Neural progenitor cell (in vitro differentiated cells): ENCODE data around the gene CDH11. TPM values are rescaled to one million over a fixed set of nuclear protein-coding genes. Genes with fewer than 3 reads are reported as not detected.

Experiments
- DNase-seq: peaks from one replicate; pipeline ENCODE4 v3.0.0-alpha.2; 2016; ENCODE audit warnings: low spot score
- H2AFZ ChIP-seq: fragments of 200-600 bp; sonication (generic); replicated peaks from 2 replicates; pipeline ENCODE4 v1.6.1; 2016; ENCODE audit warnings: antibody characterized with exemption
- H3F3A ChIP-seq: fragments of 200-600 bp; sonication (generic); 2 replicates; pipeline ENCODE4 v1.6.1; 2016; ENCODE audit warnings: antibody characterized with exemption, low read depth
- H3K27ac ChIP-seq: fragments of 200-600 bp; sonication (generic); 2 replicates; pipeline ENCODE4 v1.5.1; 2016; ENCODE audit warnings: mild to moderate bottlenecking
- H3K27me3 ChIP-seq: fragments of 200-600 bp; sonication (generic); 2 replicates; pipeline ENCODE4 v1.6.1; 2016; ENCODE audit warnings: mild to moderate bottlenecking, moderate library complexity
- H3K36me3 ChIP-seq: fragments of 200-600 bp; sonication (generic); 2 replicates; pipeline ENCODE4 v1.5.1; 2016
- H3K4me1 ChIP-seq: fragments of 200-600 bp; sonication (generic); 2 replicates; pipeline ENCODE4 v1.6.1; 2016; ENCODE audit warnings: mixed run types
- H3K4me2 ChIP-seq: fragments of 200-600 bp; sonication (generic); 2 replicates; pipeline ENCODE4 v1.6.1; 2016
- H3K4me3 ChIP-seq: fragments of 200-600 bp; sonication (generic); 2 replicates; pipeline ENCODE4 v1.5.1; 2016
- H3K79me2 ChIP-seq: fragments of 200-600 bp; sonication (generic); 2 replicates; pipeline ENCODE4 v1.6.1; 2016; ENCODE audit warnings: low read depth
- H3K9ac ChIP-seq: fragments of 200-600 bp; sonication (generic); 2 replicates; pipeline ENCODE4 v1.6.1; 2016
- H3K9me3 ChIP-seq: fragments of 200-600 bp; sonication (generic); 2 replicates; pipeline ENCODE4 v1.5.1; 2016; ENCODE audit warnings: low read depth
- H4K20me1 ChIP-seq: fragments of 200-600 bp; sonication (generic); 2 replicates; pipeline ENCODE4 v1.6.1; 2016; ENCODE audit warnings: low read depth
- H3K27ac Mint-ChIP-seq: 3 replicates; pipeline ENCODE4 v1.8.0; 2021; ENCODE audit warnings: mixed read lengths
- H3K27me3 Mint-ChIP-seq: 2 replicates; pipeline ENCODE4 v1.8.0; 2022; ENCODE audit warnings: low read depth, mild to moderate bottlenecking, inconsistent platforms, moderate library complexity, mixed read lengths; ENCODE audit not compliant: insufficient read depth
- H3K36me3 Mint-ChIP-seq: 3 replicates; pipeline ENCODE4 v1.8.0; 2021; ENCODE audit warnings: mixed read lengths
- H3K4me1 Mint-ChIP-seq: 3 replicates; pipeline ENCODE4 v1.8.0; 2021; ENCODE audit warnings: mixed read lengths
- H3K4me3 Mint-ChIP-seq: 3 replicates; pipeline ENCODE4 v1.8.0; 2021; ENCODE audit warnings: mild to moderate bottlenecking, moderate library complexity, mixed read lengths
- H3K9me3 Mint-ChIP-seq: 3 replicates; pipeline ENCODE4 v1.8.0; 2020; ENCODE audit warnings: mixed read lengths
- CTCF ChIP-seq: fragments of 200-600 bp; sonication (generic); IDR thresholded peaks from 2 replicates; pipeline ENCODE4 v1.5.1; 2017; ENCODE audit warnings: antibody characterized with exemption, mild to moderate bottlenecking
- EZH2 ChIP-seq: fragments of 200-600 bp; sonication (generic); IDR thresholded peaks from 2 replicates; pipeline ENCODE4 v1.6.1; 2017; ENCODE audit warnings: antibody characterized with exemption, mild to moderate bottlenecking, moderate library complexity
- EZH2phosphoT487 ChIP-seq: fragments of 200-600 bp; sonication (generic); IDR thresholded peaks from 2 replicates; pipeline ENCODE4 v1.6.1; 2017; ENCODE audit warnings: antibody characterized with exemption
- total RNA-seq: library from RNA; depleted of rRNA; stranded (reverse); fragments of >200 nt; gene quantifications from 2 replicates; pipeline ENCODE4 v1.2.3, GENCODE V29; 2015; ENCODE audit warnings: low replicate concordance

The CDH11 gene
- total RNA-seq, 1 donor from 2014 or later: 98.5 TPM

- Mint-ChIP-seq H3K4me1 (peaks cover 46% of the 10 kb centered on the region), H3K36me3 (no peaks in the 10 kb centered on the region), H3K9me3 (no peaks in the 10 kb centered on the region), H3K4me3 (peak overlapping the region; percentile 88), H3K27me3 (peaks cover 15% of the 10 kb centered on the region), H3K27ac (peak overlapping the region; percentile 52)
- Histone ChIP-seq H3K9ac (peak overlapping the region; percentile 52), H3F3A (peaks cover 29% of the 10 kb centered on the region), H3K4me2 (peak overlapping the region; percentile 97), H3K9me3 (no peaks in the 10 kb centered on the region), H3K27me3 (peaks cover 21% of the 10 kb centered on the region), H3K27ac (peak overlapping the region; percentile 14), H2AFZ (no peak overlapping the region), H3K4me1 (peaks cover 43% of the 10 kb centered on the region), H4K20me1 (peaks cover 51% of the 10 kb centered on the region), H3K36me3 (no peaks in the 10 kb centered on the region), H3K4me3 (peak overlapping the region; percentile 93), H3K79me2 (peaks cover 68% of the 10 kb centered on the region)
- DNase-seq: peak; percentile 62
- TF ChIP-seq CTCF: no peak
- no peak for TF ChIP-seq EZH2phosphoT487
- TF ChIP-seq EZH2: no peak
Observed at GRCh38 chr16:65119901-65120401, 1.9 kb downstream of the CDH11 start.

- Mint-ChIP-seq H3K36me3 (no peaks in the 10 kb centered on the region), H3K27me3 (peaks cover 15% of the 10 kb centered on the region), H3K4me1 (peaks cover 46% of the 10 kb centered on the region), H3K4me3 (peak overlapping the region; percentile 88), H3K9me3 (no peaks in the 10 kb centered on the region), H3K27ac (no peak overlapping the region)
- Histone ChIP-seq H3K27ac (peak overlapping the region; percentile 14), H4K20me1 (peaks cover 56% of the 10 kb centered on the region), H3K36me3 (no peaks in the 10 kb centered on the region), H3K4me3 (peak overlapping the region; percentile 93), H3K4me1 (peaks cover 43% of the 10 kb centered on the region), H2AFZ (no peak overlapping the region), H3K9ac (no peak overlapping the region), H3K9me3 (no peaks in the 10 kb centered on the region), H3F3A (peaks cover 29% of the 10 kb centered on the region), H3K27me3 (peaks cover 16% of the 10 kb centered on the region), H3K4me2 (peak overlapping the region; percentile 97), H3K79me2 (peaks cover 74% of the 10 kb centered on the region)
- DNase-seq: peak; percentile 17
- TF ChIP-seq EZH2phosphoT487: no peak
- TF ChIP-seq CTCF: no peak
- TF ChIP-seq EZH2: no peak
Observed at GRCh38 chr16:65119435-65119834, 2.4 kb downstream of the CDH11 start.

GRCh38 chr16:65118871-65119270 is 3.0 kb downstream of the CDH11 start:
- no peaks in the 10 kb centered on the region for H3K9me3 Mint-ChIP-seq
- H3K27ac Mint-ChIP-seq: no peak overlapping the region
- H3K4me3 Mint-ChIP-seq: peak overlapping the region; percentile 88
- H3K4me1 ChIP-seq: peaks cover 39% of the 10 kb centered on the region
- H3K4me3 ChIP-seq: peak overlapping the region; percentile 93
- H3K36me3 ChIP-seq: no peaks in the 10 kb centered on the region
- H3K27ac ChIP-seq: no peak overlapping the region
- DNase-seq: no peak
- peaks cover 44% of the 10 kb centered on the region for H3K4me1 Mint-ChIP-seq
- H3K9me3 ChIP-seq: no peaks in the 10 kb centered on the region
- TF ChIP-seq EZH2phosphoT487 (no peak), CTCF (no peak), EZH2 (no peak)
- peaks cover 16% of the 10 kb centered on the region for H3K27me3 Mint-ChIP-seq
- H4K20me1 ChIP-seq: peaks cover 61% of the 10 kb centered on the region
- no peak overlapping the region for H3K9ac ChIP-seq
- peak overlapping the region; percentile 97 for H3K4me2 ChIP-seq
- H2AFZ ChIP-seq: no peak overlapping the region
- H3K27me3 ChIP-seq: peaks cover 10% of the 10 kb centered on the region
- no peaks in the 10 kb centered on the region for H3K36me3 Mint-ChIP-seq
- peaks cover 29% of the 10 kb centered on the region for H3F3A ChIP-seq
- H3K79me2 ChIP-seq: peaks cover 79% of the 10 kb centered on the region
